Upper lobe of left lung (tissue), 6 donors: ENCODE results near the gene COL6A1. TPM values are rescaled to one million over a fixed set of nuclear protein-coding genes. Genes with fewer than 3 reads are reported as not detected.
"Not testable (repeated sequence)": the region's sequence is repeated elsewhere in the genome, so short reads cannot be mapped to it uniquely, and the experiment has no call there.

ENCODE experiments used
- ATAC-seq, 2 donors: fragments of 200-7000 bp; cut with Tn5 transposase; one replicate each; pipeline ENCODE4 v1.9.1; 2022; ENCODE audit warnings: mild to moderate bottlenecking in 2 of 2, moderate library complexity in 2 of 2; ENCODE audit not compliant: low FRiP score in 2 of 2
- DNase-seq, 2 donors: peaks; one replicate each; pipeline ENCODE4 v3.0.0-alpha.2; 2019 to 2020
- H3K27ac ChIP-seq, 4 donors: fragments of 200-600 bp; sonication (generic); one replicate each; pipeline ENCODE4 v1.5.1; 2016 to 2019
- H3K27me3 ChIP-seq, 4 donors: fragments of 200-600 bp; sonication (generic); one replicate each; pipeline ENCODE4 v1.5.1; 2017 to 2019
- H3K36me3 ChIP-seq, 4 donors: fragments of 200-600 bp; sonication (generic); one replicate each; pipeline ENCODE4 v1.5.1; 2016 to 2019
- H3K4me1 ChIP-seq, 4 donors: fragments of 200-600 bp; sonication (generic); one replicate each; pipeline ENCODE4 v1.5.1; 2018 to 2019
- H3K4me3 ChIP-seq, 4 donors: fragments of 200-600 bp; sonication (generic); one replicate each; pipeline ENCODE4 v1.5.1; 2017 to 2019; ENCODE audit warnings: mild to moderate bottlenecking in 2 of 4, moderate library complexity in 1 of 4
- H3K9me3 ChIP-seq, 4 donors: fragments of 200-600 bp; sonication (generic); one replicate each; pipeline ENCODE4 v1.5.1; 2018 to 2019
- EP300 ChIP-seq, 4 donors: sonication (generic); formaldehyde crosslinking; IDR thresholded peaks; one replicate each; pipeline ENCODE4 v1.5.1; 2017; ENCODE audit warnings: antibody characterized with exemption in 4 of 4, control low read depth in 2 of 4
- POLR2A ChIP-seq, 4 donors: fragments of 450-650 bp; IDR thresholded peaks; one replicate each; pipeline ENCODE4 v1.5.1; 2016 to 2017; ENCODE audit warnings: antibody characterized with exemption in 4 of 4, mild to moderate bottlenecking in 2 of 4
- POLR2AphosphoS5 ChIP-seq, 2 donors: sonication (generic); formaldehyde crosslinking; IDR thresholded peaks; one replicate each; pipeline ENCODE4 v1.5.1; 2017; ENCODE audit warnings: antibody characterized with exemption in 2 of 2
- WGBS, 2 donors: methylation state at CpG; one replicate each; pipeline ENCODE4 v1.1.5; 2017 to 2018; 5-methylcytosine and 5-hydroxymethylcytosine counted together
- total RNA-seq, 6 donors: library from RNA; depleted of rRNA in 4 of 6; stranded (reverse); fragments of >200 nt in 4 of 6; gene quantifications; one replicate each; pipeline versions ENCODE4 v1.1.0 to v1.2.1, GENCODE V29; 2016 to 2021
- TF ChIP-seq, protein P1 (sequence below), 6 experiments: fragments of 450-650 bp in 4 of 6; fragments of 200-600 bp in 2 of 6; sonication (generic) in 2 of 6; IDR thresholded peaks; one replicate each; pipeline ENCODE4 v1.5.1; 2016 to 2019; ENCODE audit warnings: antibody characterized with exemption in 6 of 6
- donor health status: DM: no; HTN: no; CAD: no; lungs with moderate emphysema.
- donor health status: DM: no; HTN: yes; CAD: no; lungs with severe emphysema.

COL6A1 gene
- total RNA-seq, 6 donors from 2014 or later: 61.9 to 351 (median 205) TPM

DNA sequence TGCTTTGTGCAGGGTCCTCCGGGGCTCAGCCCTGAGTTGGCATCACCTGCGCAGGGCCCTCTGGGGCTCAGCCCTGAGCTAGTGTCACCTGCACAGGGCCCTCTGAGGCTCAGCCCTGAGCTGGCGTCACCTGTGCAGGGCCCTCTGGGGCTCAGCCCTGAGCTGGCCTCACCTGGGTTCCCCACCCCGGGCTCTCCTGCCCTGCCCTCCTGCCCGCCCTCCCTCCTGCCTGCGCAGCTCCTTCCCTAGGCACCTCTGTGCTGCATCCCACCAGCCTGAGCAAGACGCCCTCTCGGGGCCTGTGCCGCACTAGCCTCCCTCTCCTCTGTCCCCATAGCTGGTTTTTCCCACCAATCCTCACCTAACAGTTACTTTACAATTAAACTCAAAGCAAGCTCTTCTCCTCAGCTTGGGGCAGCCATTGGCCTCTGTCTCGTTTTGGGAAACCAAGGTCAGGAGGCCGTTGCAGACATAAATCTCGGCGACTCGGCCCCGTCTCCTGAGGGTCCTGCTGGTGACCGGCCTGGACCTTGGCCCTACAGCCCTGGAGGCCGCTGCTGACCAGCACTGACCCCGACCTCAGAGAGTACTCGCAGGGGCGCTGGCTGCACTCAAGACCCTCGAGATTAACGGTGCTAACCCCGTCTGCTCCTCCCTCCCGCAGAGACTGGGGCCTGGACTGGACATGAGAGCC lies 22.7 kb downstream of the COL6A1 start:
- no peak for ATAC-seq
- H3K36me3 ChIP-seq: peaks cover 0 to 35% (median 6%) of the 10 kb centered on the region in 4 donors
- 87 to 89% methylated on average over 14 to 24 of the region's 24 CpGs for WGBS, 2 donors
- H3K4me1 ChIP-seq: no peaks in the 10 kb centered on the region
- H3K4me3 ChIP-seq: no peak overlapping the region
- TF ChIP-seq, protein P1, sequence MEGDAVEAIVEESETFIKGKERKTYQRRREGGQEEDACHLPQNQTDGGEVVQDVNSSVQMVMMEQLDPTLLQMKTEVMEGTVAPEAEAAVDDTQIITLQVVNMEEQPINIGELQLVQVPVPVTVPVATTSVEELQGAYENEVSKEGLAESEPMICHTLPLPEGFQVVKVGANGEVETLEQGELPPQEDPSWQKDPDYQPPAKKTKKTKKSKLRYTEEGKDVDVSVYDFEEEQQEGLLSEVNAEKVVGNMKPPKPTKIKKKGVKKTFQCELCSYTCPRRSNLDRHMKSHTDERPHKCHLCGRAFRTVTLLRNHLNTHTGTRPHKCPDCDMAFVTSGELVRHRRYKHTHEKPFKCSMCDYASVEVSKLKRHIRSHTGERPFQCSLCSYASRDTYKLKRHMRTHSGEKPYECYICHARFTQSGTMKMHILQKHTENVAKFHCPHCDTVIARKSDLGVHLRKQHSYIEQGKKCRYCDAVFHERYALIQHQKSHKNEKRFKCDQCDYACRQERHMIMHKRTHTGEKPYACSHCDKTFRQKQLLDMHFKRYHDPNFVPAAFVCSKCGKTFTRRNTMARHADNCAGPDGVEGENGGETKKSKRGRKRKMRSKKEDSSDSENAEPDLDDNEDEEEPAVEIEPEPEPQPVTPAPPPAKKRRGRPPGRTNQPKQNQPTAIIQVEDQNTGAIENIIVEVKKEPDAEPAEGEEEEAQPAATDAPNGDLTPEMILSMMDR (IDR thresholded peaks at IDR 0.05): no peak
- no peak for TF ChIP-seq POLR2A (IDR thresholded peaks at IDR 0.05)
- no peak for TF ChIP-seq EP300 (IDR thresholded peaks at IDR 0.05)
- TF ChIP-seq POLR2AphosphoS5 (IDR thresholded peaks at IDR 0.05): no peak
- H3K27ac ChIP-seq: no peak overlapping the region
- peak; percentile 18 to 55 for DNase-seq
- no peaks in the 10 kb centered on the region for H3K27me3 ChIP-seq
- H3K9me3 ChIP-seq: no peaks in the 10 kb centered on the region

DNA sequence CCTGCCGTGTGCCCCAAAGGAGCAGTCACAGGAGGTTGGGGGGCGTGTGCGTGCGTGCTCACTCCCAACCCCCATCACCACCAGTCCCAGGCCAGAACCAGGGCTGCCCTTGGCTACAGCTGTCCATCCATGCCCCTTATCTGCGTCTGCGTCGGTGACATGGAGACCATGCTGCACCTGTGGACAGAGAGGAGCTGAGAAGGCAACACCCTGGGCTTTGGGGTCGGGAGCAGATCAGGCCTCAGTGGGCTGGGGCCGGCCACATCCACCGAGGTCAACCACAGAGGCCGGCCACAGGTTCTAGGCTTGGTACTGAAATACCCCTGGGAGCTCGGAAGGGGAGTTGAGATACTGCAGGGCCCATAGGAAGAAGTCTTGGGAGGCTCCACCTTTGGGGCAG lies 23.5 kb downstream of the COL6A1 start:
- ATAC-seq (no peak), DNase-seq (peak in 1 of 2 donors; percentile 48)
- TF ChIP-seq, protein P1 (IDR thresholded peaks at IDR 0.05): no peak
- TF ChIP-seq POLR2A (IDR thresholded peaks at IDR 0.05) (no peak), EP300 (IDR thresholded peaks at IDR 0.05) (no peak), POLR2AphosphoS5 (IDR thresholded peaks at IDR 0.05) (no peak)
- H3K27me3 ChIP-seq: no peaks in the 10 kb centered on the region
- H3K9me3 ChIP-seq: no peaks in the 10 kb centered on the region
- no peak overlapping the region for H3K27ac ChIP-seq
- H3K4me3 ChIP-seq: no peak overlapping the region
- H3K4me1 ChIP-seq: no peaks in the 10 kb centered on the region
- 86 to 91% methylated on average over 12 of the region's 12 CpGs for WGBS, 2 donors
- H3K36me3 ChIP-seq: peaks cover 0 to 34% (median 5%) of the 10 kb centered on the region in 4 donors

DNA sequence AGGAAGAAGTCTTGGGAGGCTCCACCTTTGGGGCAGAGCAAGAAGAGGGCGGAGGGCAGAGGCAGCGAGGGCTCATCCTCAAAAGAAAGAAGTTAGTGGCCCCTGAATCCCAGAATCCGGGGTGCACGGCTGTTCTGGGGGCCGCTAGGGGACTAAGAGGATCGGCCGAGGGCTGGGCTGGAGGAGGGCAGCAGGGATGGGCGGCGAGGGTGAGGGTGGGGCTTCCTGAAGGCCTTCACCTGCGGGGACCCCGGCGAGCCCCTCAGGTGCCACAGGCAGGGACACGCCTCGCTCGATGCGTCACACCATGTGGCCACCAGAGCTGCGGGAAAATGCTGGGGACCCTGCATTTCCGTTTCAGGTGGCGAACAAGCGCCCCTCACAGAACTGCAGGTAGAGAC lies 23.9 kb downstream of the COL6A1 start:
- TF ChIP-seq EP300 (IDR thresholded peaks at IDR 0.05) (no peak), POLR2AphosphoS5 (IDR thresholded peaks at IDR 0.05) (no peak), POLR2A (IDR thresholded peaks at IDR 0.05) (no peak)
- TF ChIP-seq, protein P1 (IDR thresholded peaks at IDR 0.05): no peak
- no peak for DNase-seq
- Histone ChIP-seq H3K4me3 (no peak overlapping the region), H3K9me3 (no peaks in the 10 kb centered on the region), H3K4me1 (no peaks in the 10 kb centered on the region), H3K27ac (no peak overlapping the region), H3K27me3 (no peaks in the 10 kb centered on the region), H3K36me3 (peaks cover 0 to 31% (median 5%) of the 10 kb centered on the region in 4 donors)
- ATAC-seq: no peak
- WGBS, 2 donors: 93 to 95% methylated on average over 13 to 19 of the region's 20 CpGs

DNA sequence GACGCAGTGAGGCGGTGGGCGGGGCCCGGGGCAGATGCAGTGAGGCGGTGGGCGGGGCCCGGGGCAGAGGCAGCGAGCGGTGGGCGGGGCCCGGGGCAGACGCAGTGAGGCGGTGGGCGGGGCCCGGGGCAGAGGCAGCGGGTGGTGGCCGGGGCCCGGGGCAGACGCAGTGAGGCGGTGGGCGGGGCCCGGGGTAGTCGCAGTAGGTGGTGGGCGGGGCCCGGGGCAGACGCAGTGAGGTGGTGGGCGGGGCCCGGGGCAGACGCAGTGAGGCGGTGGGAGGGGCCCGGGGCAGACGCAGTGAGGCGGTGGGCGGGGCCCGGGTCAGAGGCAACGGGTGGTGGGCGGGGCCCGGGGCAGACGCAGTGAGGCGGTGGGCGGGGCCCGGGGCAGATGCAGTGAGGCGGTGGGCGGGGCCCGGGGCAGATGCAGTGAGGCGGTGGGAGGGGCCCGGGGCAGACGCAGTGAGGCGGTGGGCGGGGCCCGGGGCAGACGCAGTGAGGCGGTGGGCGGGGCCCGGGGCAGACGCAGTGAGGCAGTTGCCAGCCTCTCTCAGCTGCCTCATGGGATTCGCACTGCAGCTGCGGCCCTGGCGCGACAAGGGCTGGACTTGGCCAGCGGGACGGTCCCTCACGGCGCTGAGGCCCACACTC lies 24.4 kb downstream of the COL6A1 start:
- DNase-seq: peak in 1 of 2 donors; percentile 63
- ATAC-seq, H3K4me3 ChIP-seq, H3K27me3 ChIP-seq, H3K4me1 ChIP-seq, H3K27ac ChIP-seq, H3K9me3 ChIP-seq: not testable (repeated sequence)
- 100% methylated on average over 7 of the region's 64 CpGs for WGBS, 2 donors
- peaks cover 0 to 31% (median 4%) of the 10 kb centered on the region in 4 donors for H3K36me3 ChIP-seq

DNA sequence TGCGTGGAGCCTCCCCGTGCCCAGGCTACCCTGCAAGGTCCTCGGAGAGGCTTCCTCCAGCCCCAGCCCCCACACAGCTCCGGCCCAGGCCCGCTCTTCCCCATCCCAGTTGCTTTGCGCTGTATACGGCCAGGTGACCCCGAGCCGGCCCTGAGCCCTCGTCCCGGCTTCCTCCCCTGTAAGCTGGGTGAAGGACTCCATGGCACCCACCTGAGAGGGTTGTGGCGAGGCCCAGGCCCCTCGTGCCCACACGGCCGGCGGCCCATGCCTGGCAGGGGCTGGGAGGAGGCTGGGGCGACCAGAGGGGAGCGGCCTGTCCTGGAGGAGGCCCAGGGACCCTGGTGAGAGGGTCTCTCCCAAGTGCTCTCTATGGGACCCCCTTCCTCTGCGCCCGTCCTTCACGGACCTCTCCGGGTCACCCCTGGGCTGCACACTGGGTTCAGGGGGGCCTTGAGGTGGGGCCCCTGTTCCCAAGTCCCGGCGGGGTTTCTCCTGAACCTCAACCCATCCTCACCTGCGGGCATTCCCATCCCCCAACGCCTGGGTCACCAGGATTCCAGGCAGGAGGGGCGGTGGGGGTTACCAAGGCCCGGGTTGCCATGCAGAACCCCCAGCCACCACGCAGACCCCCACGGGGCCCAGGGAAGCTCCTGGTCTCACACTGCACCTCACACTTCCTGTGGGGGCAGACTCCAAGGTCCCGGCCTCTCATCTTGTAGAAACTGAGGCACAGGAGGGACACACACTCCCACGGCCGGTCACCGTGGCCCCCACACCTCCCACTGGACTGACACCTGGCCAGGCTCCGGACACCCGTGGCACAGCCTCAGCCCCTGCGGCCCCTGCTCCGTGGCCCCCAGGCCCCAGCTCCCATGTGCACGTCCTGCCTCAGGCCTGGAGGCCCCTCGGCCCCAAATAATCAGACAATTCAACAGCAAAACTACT lies 25.2 kb downstream of the COL6A1 start:
- no peaks in the 10 kb centered on the region for H3K9me3 ChIP-seq
- no peaks in the 10 kb centered on the region for H3K4me1 ChIP-seq
- no peak for ATAC-seq
- peak in 1 of 2 donors; percentile 82 for DNase-seq
- no peaks in the 10 kb centered on the region for H3K27me3 ChIP-seq
- WGBS, 2 donors: 94 to 96% methylated on average over 12 to 35 of the region's 40 CpGs
- no peak overlapping the region for H3K4me3 ChIP-seq
- no peak for TF ChIP-seq EP300 (IDR thresholded peaks at IDR 0.05)
- no peak for TF ChIP-seq POLR2A (IDR thresholded peaks at IDR 0.05)
- TF ChIP-seq, protein P1 (IDR thresholded peaks at IDR 0.05): no peak
- no peak for TF ChIP-seq POLR2AphosphoS5 (IDR thresholded peaks at IDR 0.05)
- peaks cover 0 to 24% (median under 1%) of the 10 kb centered on the region in 4 donors for H3K36me3 ChIP-seq
- no peak overlapping the region for H3K27ac ChIP-seq
